HG03378 (cell line): ENCODE results near the gene LRRC74B.
"Not testable (repeated sequence)": the region's sequence is repeated elsewhere in the genome, so short reads cannot be mapped to it uniquely, and the experiment has no call there.

Experiments used
- ATAC-seq: cut with Tn5 transposase; IDR thresholded peaks from one replicate; pipeline ENCODE4 v1.9.1; 2021; ENCODE audit warnings: mild to moderate bottlenecking, moderate library complexity; ENCODE audit not compliant: unreplicated experiment

LRRC74B gene

DNA sequence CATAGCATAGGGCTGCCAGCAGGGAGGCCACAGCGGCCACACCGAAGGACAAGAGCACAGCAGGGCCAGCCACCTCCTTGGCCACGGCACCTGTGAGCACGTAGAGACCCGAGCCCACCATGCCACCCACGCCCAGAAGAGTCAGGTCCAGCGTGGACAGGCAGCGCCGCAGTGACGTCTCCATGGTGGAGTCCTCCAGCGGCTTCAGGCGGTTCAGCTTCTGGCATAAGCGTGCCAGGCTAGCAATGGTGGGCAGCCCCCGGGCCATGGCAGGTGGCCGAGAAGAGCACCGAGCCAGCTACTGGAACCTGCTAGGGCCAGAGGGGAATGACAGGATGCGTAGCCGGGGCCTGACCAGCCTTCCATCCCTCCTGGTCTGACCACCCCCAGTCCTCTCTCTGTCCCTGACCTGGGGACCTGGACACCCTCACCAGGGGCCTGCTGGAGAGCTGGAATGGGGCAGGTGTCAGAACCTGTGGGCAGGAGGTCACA lies 14.2 kb upstream of the LRRC74B start:
- ATAC-seq, result no peak

DNA sequence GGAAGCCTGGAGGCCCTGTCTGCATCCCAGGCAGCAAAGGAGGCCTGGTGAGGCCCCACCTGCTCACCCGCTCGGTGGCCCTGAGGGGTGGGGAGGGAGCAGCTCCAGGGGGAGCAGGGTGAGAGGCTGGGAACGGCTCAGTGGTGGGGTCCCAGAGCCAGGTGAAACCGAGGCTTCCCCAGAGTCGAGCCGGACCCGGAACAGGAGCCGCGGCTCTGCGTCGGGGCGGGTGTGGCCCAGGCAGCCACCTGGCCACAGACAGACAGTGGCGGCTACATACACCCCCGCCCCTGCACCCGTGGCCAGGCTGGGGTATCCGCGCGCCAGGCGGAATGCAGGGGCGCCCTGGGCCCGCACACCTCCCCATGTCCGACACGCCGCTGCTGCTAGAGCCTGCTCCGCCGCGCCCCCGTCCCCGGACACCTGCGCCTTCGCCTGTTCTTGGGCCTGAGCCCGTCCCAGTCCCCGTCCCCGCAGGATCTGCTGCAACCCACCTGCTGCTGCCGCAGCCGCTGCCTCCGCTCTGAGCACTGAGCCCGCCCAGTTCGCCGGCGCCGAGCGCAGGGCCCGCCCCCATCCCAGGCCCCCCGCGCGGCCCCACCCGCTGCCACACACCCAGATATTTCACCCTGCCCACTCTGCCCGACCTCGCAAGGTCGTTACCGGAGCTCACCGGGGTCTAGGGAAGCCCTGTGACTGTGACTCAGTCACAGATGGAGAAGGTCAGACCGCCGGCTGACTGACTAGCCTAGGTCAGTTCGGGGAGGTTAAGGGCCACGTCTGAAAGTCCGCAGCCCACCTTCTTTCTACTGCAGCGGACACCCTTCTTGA lies 13.5 kb upstream of the LRRC74B start, which contains the start of gene SLC7A4:
Gene SLC7A4 (minus strand): TSS at position 525 of the 831 bp plus-strand sequence. CDS start 749 bp downstream, outside the sequence.
- no peak for ATAC-seq

DNA sequence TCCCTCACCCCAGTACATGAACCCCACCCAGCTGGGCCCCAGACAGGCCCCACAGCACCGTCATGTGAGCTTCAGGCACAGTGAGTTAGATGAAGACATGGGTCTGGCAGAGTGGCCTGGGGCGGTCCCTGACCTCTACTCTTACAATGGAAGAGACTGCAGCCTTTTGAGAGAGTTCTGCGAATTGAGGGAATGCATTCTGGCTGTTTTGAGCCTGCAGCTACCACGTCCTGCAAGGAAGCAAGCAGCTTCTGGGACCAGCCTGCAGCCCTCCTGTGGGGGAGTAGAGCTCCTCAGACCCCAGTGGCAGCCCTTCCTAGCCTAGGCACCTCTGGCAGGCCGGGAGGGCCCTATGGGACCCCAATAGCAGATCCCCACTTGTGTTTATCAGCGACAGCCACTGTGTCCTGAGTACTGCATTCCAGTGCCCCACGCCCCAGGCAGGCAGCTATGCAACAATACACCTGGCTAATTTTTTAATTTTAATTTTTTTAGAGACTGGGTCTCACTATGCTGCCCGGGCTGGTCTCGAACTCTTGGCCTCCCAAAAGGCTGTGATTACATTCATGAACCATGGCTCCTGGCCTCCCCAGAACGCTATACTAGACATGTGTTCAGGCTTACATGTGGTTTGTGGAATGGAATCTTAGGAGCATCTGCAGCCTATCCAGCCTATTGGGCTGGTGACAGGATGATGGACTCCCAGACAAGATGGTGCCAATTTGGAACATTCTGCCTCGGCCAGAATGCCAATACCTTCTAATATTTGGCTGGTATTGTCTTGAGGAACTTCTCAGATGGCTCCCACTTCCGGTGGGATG lies 12.7 kb upstream of the LRRC74B start:
- ATAC-seq, result no peak

DNA sequence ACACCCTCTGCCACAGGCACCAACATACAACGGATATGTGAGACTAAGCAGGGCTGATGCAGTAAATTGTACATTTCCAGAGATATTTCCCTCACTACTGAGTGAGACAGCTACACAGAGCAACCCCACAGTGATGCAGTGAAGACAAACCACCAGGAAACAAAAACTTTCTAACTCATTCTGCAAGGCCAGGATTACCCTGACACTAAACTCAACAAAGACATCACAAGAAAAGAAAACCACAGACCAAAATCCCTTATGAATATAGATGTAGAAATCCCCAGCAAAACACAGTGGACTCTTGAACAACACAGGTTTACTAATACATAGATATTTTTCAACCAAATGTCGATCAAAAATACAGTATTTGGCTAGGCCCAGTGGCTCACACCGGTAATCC lies 11.9 kb upstream of the LRRC74B start:
- ATAC-seq, result no peak

DNA sequence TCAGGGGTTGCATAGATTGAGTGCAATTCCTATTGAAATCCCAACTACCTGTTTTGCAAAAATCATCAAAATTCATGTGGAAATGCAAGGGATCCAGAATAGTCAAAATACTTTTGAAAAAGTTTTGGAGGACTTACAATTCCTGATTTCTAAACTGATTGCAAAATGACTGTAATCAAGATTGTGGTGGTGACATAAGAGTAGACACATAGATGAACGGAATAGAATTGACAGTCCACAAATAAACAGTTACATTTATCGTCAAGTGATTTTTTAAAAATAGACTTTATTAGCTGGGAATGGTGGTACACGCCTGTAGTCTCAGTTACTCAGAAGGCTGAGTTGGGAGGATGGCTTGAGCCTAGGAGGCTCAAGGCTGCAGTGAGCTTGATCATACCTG lies 10.8 kb upstream of the LRRC74B start:
- ATAC-seq, result no peak

DNA sequence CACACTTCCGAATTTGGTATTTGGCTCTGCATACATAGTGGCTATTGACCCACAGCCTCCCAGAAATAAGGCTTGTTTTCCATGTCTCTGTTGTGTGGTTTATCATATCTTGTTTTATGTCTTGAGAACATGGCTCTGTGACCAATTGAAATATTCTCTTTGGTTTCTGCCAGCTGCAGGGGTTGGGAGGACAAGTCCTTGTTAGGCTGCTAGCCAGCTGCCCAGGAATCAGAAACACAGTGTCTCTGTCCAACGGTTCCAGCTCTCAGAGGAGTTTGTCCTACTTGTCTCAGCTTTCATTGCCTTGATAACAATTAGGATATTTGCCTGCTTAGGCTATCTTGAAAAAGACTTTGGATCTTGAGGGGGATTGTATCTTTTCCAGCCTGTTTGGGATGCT lies 7.3 kb upstream of the LRRC74B start:
- no peak for ATAC-seq

DNA sequence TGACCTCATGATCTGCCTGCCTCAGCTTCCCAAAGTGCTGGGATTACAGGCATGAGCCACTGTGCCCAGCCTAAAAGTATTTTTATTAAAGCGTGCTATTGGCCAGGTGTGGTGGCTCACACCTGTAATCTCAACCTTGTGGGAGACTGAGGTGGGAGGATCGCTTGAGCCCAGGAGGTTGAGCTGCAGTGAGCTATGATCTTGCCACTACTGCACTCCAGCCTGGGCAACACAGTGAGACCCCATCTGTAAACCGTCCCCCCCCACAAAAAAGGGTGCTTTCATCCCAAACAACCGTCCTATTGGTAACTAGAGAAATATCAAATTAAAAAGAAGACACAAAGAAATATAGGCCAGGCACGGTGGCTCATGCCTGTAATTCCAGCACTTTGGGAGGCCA lies 6.6 kb upstream of the LRRC74B start:
- not testable (repeated sequence) for ATAC-seq

DNA sequence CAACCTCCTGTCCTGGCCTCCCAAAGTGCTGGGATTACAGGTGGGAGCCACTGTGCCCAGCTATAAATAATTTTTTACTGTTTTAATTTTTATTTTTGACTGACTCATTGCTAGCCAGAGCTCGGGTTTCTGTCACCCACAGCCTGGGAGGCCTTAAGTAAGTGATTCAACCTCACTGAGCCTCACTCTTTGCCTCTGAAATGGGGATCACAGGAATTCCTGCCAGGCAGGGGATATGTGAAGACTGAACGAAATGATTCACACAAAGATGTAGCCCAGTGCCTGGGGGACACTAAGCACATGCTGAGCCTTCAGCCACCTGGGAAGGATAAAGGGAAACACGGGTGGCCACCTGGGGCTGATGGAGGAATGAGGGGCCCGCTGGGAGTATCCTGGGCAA lies 3.8 kb upstream of the LRRC74B start:
- no peak for ATAC-seq

DNA sequence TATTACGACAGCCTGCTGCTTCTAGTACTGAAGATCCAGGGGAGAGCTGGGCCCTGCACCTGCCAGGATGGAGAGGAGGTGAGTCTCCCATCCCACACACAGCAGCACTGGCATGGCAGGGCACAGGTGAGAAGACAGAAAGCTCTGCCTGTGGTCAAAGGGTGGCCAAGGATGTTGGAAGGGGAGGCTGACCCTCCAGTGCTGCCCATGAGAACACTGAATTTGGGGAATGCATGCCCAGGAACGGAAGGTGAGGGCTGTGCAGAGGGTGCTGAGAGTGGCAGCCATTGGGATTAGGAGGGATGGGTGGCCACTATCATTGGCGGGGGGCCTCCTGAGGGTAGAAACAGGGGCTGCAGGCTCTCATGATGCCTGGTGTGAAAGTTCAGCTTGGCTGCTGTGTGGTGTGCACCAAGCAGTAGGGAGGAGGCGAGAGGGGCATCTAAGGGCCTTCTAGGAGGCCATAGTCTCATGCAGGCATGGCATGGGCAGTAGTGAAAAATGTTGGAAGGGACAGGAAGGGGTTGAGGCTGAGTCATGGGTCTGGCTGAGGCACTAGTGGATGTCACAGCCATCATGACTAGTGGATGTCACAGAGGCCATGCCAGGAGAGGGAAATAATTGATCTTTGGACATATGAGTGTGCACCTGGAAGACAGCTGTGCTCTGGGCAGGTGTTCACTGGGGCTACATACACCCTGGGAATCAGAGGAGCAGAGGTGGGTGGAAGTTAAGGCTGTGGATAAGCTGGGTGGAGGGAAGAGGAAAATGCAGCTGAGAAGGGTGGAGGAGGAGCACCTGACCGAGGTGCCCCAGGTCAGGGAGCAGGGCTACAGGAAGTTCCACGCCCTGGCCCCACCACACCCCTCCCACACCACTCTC lies 2.5 kb upstream of the LRRC74B start:
- no peak for ATAC-seq

DNA sequence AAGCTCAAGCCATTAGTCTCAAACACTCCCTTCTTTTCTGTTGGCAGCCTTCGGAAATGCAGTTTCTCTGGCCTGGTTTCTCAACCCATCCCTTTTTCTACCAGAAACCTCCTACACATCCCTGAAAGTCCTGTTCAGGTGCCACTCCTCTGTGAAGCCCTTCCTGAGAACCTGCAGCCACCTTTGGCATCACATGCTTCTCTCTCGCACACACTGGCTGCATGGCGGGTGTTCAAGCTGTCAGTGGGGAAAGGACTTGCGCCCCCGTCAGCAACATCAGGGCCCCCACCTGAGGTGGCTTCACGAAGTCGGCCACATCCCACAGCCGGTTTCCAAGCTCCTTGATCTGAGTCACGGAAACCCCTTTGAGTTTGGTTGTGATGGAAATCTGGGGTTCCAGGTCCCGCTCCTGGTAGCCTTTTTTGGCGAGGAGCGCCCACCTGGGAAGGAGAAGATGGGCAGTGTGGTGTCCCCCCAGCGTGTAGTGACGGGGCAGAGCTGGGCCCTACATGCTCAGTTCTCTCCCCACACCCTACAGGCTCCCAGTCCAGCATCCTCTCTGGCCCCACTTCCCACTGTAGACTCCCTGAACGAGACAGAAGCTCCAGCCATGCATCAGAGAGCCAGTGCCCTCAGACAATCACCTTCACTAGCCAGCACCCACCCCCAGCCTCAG lies 1.7 kb upstream of the LRRC74B start:
- no peak for ATAC-seq

DNA sequence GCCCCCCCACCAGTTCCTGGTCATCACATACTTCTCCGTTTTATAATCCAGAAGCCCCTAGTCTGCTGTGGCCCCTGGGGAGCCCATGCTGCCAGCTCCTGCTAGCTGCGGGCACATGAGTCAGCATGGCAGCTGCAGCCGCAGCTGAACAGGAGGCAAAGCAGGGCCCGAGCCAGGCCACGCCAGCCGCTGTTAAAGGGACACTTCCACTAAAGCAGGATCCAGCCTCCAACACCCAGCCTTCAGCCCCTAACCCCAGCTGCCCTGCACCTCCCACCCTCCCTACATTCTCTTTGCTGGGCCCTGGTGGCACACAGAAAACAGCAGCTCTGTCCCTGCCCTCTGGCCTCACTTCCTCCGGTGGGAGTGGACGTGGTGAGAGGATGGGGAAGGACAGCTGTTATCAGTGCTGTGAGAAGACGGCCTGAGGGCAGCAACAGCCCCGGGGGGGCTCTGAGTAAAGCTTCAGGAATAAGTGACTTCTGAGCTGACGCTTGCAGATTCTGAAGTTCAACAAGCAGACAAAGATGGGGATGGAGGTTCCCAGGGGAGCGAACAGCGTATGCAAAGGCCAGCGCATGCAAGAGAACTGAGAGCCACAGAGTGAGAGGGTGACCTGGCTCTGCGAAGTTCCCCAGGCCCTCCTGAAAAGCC lies 688 bp upstream of the LRRC74B start:
- ATAC-seq, result no peak

DNA sequence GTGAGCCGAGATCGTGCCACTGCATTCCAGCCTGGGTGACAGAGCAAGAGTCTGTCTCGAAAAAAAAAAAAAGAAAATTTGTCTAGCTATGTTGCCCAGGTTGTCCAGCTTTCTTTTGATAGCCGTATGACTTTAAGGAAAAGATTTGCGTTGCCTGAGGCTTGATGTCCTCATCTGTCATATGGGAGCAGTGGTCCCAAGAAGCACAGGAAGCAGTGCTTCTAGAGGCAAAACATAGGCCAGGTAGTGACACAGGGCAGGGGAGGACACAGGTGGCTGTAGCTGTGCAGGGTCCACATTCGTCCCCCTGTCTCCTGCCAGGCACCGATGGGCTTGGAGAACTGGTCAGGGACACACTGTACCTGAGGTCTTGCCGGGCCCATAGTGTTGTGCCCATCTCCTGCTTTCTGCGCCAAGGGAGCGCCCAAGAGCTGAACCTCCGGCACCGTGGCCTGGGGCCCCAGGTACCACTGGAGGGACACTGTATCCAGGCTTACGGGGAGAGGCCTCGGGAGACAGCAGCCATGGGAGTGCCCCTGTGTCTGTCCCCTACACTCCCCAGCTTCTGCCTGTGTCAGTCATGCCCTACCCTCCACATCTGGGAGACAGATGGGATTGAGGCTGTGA lies 1.4 kb downstream of the LRRC74B start:
- ATAC-seq, result no peak

DNA sequence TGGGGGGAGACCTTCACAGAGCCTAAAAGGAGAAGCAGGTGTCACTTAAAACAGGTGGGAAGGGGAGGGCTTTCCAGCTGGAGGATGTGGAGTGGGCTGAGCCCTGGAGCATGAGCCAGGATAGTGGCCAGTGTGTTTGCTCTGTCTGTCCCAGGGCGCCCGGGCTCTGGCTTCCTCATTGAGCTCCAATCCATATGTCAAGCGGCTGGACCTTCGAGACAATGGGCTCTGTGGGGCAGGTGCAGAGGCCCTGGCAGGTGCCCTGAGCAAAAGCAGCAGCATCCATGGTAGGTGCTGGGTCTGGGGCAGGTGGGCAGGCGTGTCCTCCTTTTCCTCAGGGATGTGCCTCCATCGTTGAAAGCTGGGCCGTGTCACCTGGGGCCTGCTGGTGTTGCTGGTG lies 2.0 kb downstream of the LRRC74B start:
- ATAC-seq, result no peak

DNA sequence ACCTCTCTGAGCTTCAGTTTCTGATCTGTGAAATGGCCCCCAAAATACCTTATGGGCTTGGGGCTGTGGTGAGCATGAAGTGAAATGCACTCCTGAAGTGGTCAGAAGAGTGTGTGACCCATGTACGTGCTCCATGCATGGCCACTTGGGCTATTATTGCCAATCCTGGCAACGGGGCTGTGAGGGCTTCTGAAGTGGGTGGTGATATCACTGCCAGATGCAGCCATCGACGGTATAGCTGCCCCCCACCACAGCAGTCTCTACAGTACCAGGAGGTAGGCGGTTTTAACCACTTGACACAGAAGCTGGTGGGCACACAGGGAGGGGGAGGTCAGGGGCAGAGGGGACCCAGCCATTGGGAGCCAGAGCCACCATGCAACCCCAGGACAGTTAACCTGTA lies 2.7 kb downstream of the LRRC74B start:
- not testable (repeated sequence) for ATAC-seq

DNA sequence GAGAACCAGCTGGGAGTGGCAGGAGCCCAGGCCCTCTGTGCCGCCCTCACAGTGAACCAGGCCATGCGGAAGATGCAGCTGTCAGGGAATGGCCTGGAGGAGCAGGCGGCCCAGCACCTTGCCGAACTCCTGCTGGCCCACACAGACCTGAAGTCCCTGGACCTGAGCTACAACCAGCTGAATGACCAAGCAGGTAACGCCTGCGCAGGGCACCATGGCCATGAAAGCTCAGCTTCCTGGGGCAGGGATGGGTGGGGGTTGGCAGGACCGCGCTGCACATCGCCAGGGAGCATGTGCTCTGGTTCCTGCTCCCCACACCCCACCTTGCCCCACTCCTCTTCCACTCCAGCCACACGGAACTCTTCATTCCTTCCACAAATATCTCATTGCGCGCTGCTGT lies 3.2 kb downstream of the LRRC74B start:
- not testable (repeated sequence) for ATAC-seq

DNA sequence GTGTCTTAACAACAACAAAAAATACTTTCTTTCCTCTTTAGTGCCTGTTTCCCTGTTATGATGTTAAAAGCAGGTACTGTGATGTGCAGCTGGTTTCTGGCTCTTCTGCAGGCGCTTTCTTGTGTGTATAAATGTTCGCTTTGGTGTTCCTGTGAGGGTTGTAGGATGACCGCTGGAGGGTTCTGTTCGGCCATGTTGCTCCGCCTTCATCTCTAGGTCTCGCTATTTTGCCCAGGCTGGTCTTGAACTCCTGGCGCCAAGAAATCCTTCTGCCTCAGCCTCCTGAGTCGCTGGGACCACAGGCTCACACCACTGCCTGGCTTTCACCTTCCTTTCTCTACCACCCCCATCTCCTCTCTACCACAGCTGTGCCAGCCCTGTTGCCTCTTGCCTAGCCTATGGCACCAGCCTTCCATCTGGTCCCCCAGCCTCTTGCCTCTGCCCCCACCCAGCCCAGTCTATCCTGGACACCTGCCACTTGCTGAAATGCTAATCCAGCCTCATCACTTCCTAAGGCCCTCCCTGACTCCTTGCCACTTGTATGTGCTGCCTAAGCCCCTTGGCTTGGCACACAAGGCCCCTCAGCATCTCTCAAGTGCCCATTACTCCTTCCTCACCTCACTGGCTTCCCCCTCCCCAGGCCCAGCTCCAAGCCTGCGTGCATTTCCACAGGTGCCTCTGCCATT lies 5.5 kb downstream of the LRRC74B start:
- no peak for ATAC-seq

DNA sequence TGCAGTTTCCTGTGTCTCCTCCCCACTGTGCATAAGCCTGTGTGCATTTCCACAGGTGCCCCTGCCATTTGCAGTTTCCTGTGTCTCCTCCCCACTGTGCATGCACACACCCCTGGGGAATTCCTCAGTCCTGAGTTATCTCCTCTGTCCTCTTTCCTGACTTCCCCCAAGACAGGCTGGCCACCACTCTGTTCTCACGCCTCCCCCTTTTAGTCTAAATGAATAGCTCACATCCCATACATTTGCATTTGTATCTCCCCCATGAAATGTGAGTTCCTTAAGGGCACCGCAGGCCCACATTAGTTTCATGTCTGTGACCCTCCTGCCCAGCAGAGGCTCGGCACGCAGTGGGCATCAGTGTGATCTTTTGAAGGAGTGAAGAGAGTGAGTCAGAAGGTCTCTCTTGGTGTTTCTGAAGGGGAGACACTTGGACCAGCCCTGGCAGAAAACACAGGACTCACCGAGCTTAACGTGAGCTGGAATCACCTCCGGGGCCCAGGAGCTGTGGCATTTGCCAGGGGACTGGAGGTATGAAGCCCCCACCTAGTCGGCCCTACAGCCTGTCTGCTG lies 6.2 kb downstream of the LRRC74B start:
- ATAC-seq, result no peak

DNA sequence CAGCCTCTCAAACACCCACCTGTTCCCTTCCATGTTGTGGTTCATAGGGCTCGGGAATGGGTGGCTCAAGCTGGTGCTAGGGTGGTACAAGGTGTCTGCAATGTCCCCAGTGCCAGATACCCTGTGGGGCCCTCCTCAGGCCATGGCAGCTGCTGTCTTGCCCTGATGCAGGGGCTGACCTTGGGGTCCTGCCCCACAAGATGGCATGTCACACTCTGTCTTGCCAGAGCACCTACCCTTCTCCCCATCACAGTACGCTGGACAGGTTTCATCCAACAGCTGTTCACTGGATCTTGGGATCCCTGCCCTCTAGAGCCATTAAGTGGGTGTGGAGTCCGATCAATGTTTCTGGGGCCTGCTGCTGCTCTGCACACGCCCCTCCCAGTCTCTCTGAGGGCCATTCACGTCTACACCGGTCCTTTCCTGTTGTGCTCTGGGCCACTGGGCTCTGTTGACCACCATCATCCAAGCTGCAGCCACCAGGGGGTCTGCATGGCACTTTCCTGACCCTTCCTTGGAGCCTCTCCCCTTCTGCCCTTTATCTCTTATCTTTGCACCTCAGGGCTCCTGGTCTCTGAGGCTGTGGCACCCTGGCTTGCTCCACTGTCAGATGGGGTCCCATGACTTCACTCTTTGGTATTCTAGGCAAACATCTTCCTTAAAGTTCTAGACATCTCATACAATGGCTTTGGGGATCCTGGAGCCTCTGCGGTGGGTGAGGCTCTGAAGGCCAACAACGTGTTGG lies 7.1 kb downstream of the LRRC74B start:
- ATAC-seq, result no peak
